Endothelial cell of umbilical vein (primary cell): Measurements from ENCODE around the gene BCAN. TPM values are rescaled to one million over a fixed set of nuclear protein-coding genes. Genes with fewer than 3 reads are reported as not detected.

ENCODE experiments used
- BruUV-seq: library from RNA; stranded (reverse); fragments of 400-500 nt; replicated peaks from 2 replicates; lab custom pipeline; 2021; lab: Mats Ljungman, UMichigan
- CTCF ChIA-PET: fragments of 300-600, 350-600 bp; sonication (Branson Sonifier 250); formaldehyde crosslinking; loops from one replicate; lab custom pipeline; 2021; ENCODE audit warnings: antibody characterized with exemption, inconsistent platforms; lab: Charles Lee
- POLR2A ChIA-PET: fragments of 300-600, 350-600 bp; sonication (Branson Sonifier 250); formaldehyde crosslinking; loops from one replicate; lab custom pipeline; 2021; ENCODE audit warnings: antibody characterized with exemption, inconsistent platforms; lab: Charles Lee
- DNase-seq: peaks from one replicate; pipeline ENCODE4 v3.0.0-alpha.2; 2011; ENCODE audit warnings: low read depth, low spot score
- FAIRE-seq: peaks from 2 replicates; lab custom pipeline; 2011; peaks lifted over from hg19 to GRCh38; lab: Jason Lieb, UNC
- H2AFZ ChIP-seq: 2 replicates; pipeline ENCODE4 v1.6.0; 2012; ENCODE audit warnings: low read depth, low read length, control low read depth, inconsistent platforms
- H3K27ac ChIP-seq: 2 replicates; pipeline ENCODE4 v1.5.1; 2011; ENCODE audit warnings: low read depth, mild to moderate bottlenecking, control low read depth, low read length, moderate library complexity; ENCODE audit not compliant: insufficient read depth
- H3K27me3 ChIP-seq, 2 experiments: 2 replicates each; pipeline versions ENCODE4 v1.6.0 to v1.6.1; 2011; ENCODE audit warnings: low read length in 2 of 2, mixed read lengths in 1 of 2; ENCODE audit not compliant: control insufficient read depth in 2 of 2, insufficient read depth in 2 of 2
- H3K36me3 ChIP-seq, 2 experiments: 2 replicates in 1 of 2; 3 replicates in 1 of 2; pipeline ENCODE4 v1.5.1; 2011; ENCODE audit warnings: low read length in 2 of 2, mild to moderate bottlenecking in 1 of 2, moderate library complexity in 1 of 2; ENCODE audit not compliant: control insufficient read depth in 2 of 2, insufficient read depth in 2 of 2; ENCODE audit errors: extremely low read depth in 1 of 2
- H3K4me1 ChIP-seq: 3 replicates; pipeline ENCODE4 v1.5.1; 2011; ENCODE audit warnings: mild to moderate bottlenecking, low read length; ENCODE audit not compliant: control insufficient read depth, insufficient read depth; ENCODE audit errors: extremely low read depth
- H3K4me2 ChIP-seq: 2 replicates; pipeline ENCODE4 v1.6.1; 2011; ENCODE audit warnings: low read length, control low read depth, mixed read lengths; ENCODE audit not compliant: insufficient read depth
- H3K4me3 ChIP-seq, 3 experiments: fragments of 200-600 bp in 1 of 3; sonication (generic), shearing (Covaris generic) in 1 of 3; replicated peaks in 1 of 3; 2 replicates each; pipeline ENCODE4 v1.5.1; 2011 to 2016; ENCODE audit warnings: control low read depth in 3 of 3, low read length in 3 of 3, mild to moderate bottlenecking in 2 of 3, inconsistent platforms in 1 of 3, low read depth in 1 of 3, moderate library complexity in 1 of 3; ENCODE audit not compliant: insufficient read depth in 1 of 3
- H3K79me2 ChIP-seq: 2 replicates; pipeline ENCODE4 v1.6.0; 2012; ENCODE audit warnings: low read length, inconsistent platforms; ENCODE audit not compliant: control insufficient read depth, insufficient read depth
- H3K9ac ChIP-seq: replicated peaks from 2 replicates; pipeline ENCODE3; 2011; ENCODE audit warnings: low read length, control low read depth; ENCODE audit not compliant: insufficient read depth; ENCODE audit errors: extremely low read depth
- H3K9me1 ChIP-seq: replicated peaks from 3 replicates; pipeline ENCODE4 v1.6.0; 2011; ENCODE audit warnings: mild to moderate bottlenecking, low read length; ENCODE audit not compliant: control insufficient read depth, insufficient read depth; ENCODE audit errors: extremely low read depth
- H3K9me3 ChIP-seq: replicated peaks from 2 replicates; pipeline ENCODE4 v1.5.1; 2012; ENCODE audit warnings: low read length, inconsistent platforms; ENCODE audit not compliant: control insufficient read depth, insufficient read depth
- H4K20me1 ChIP-seq: replicated peaks from 2 replicates; pipeline ENCODE3; 2011; ENCODE audit warnings: mild to moderate bottlenecking, low read length; ENCODE audit not compliant: control insufficient read depth, insufficient read depth; ENCODE audit errors: extremely low read depth
- EZH2 ChIP-seq: IDR thresholded peaks from 2 replicates; pipeline ENCODE4 v1.6.1; 2012; ENCODE audit warnings: borderline replicate concordance, low read depth, mild to moderate bottlenecking, moderate library complexity, low read length, inconsistent platforms; ENCODE audit not compliant: severe bottlenecking
- FOS ChIP-seq: IDR thresholded peaks from 2 replicates; pipeline ENCODE4 v1.6.1; 2011; ENCODE audit warnings: mild to moderate bottlenecking, low read length, moderate library complexity, borderline replicate concordance; ENCODE audit not compliant: insufficient read depth
- GATA2 ChIP-seq: IDR thresholded peaks from 2 replicates; pipeline ENCODE4 v1.7.0; 2011; ENCODE audit warnings: low read depth, mild to moderate bottlenecking, moderate library complexity, mixed read lengths, low read length; ENCODE audit not compliant: insufficient read length, insufficient read depth
- JUN ChIP-seq: IDR thresholded peaks from 2 replicates; pipeline ENCODE4 v1.6.1; 2011; ENCODE audit warnings: borderline replicate concordance, low read depth; ENCODE audit not compliant: insufficient read length, insufficient read depth
- MYC ChIP-seq: IDR thresholded peaks from one replicate; pipeline ENCODE4 v1.6.1; 2011; ENCODE audit warnings: mild to moderate bottlenecking, low read depth, low read length
- POLR2AphosphoS5 ChIP-seq: IDR thresholded peaks from 2 replicates; pipeline ENCODE4 v1.6.1; 2012; ENCODE audit warnings: low read depth, mild to moderate bottlenecking, control low read depth, low read length, moderate library complexity; ENCODE audit not compliant: insufficient read depth
- dilution Hi-C: fragments of 300-500 bp; cut with MboI; formaldehyde crosslinking; loops from one replicate; pipeline ENCODE4 v1.15.0; 2019; ENCODE audit warnings: low sequenced_read_pairs; ENCODE audit not compliant: extremely low pct_ligation_motif_present
- intact Hi-C: fragments of 100-400 bp; cut with micrococcal nuclease; formaldehyde crosslinking; loops from one replicate; pipeline ENCODE4 v1.10.0; 2022
- polyA plus RNA-seq, 4 experiments: library from polyadenylated mRNA; depleted of rRNA in 3 of 4; stranded (reverse) in 3 of 4; unstranded in 1 of 4; fragments of >200 nt; gene quantifications; 2 replicates each; pipeline versions ENCODE4 v1.2.1 to v1.2.3, GENCODE V29; 2011 to 2012; ENCODE audit warnings: missing spikeins in 1 of 4
- total RNA-seq: library from RNA; stranded (reverse); gene quantifications from 2 replicates; pipeline ENCODE4 v1.2.3, GENCODE V29; 2021
- TF ChIP-seq, protein P1 (sequence below): IDR thresholded peaks from 2 replicates; pipeline ENCODE4 v1.6.1; 2011; ENCODE audit not compliant: insufficient read depth, insufficient read length

The BCAN gene
- total and polyA plus RNA-seq, 2 donors (not counting 3 experiments of a cell fraction or from before 2014, with no cell fraction given): 0.15 TPM; not detected in 1

DNA sequence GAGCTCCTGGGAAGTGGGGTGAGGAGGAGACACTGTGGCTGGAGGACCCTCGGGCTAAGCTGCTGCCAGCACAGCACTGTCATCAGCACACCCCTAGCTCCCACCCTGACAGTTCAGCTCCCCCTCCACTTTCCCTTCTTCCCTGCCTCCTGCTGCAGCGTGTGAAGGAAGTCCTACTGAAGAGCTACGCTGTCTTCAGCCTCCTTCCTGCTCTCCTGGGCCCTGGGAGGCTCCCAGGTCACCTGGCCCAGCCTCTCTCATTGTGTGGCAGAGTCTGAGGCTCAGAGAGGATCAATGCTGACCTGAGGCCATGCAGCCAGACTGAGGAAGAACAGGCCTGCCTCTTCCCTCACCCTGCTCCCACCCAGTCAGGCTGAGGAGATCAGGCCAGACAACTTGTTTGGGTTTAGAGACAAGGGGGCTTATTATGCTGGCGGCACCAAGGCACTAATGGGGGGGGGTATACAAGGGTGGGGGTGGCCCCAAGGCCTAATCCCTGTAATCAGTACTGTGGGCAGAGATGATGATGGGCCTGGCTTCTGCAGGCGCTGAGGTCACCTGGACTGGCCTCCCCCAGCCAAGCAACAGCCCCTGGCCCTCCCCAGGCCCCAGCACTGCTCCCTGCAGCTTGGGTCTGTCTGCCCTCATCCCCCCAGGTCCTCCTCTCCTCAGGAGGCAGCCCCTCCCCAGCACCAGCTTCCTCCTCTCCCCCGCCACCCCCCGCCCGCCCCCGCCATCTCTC lies 26.2 kb downstream of the BCAN start:
- intact Hi-C loops (no loop called here), dilution Hi-C loops (no loop called here)
- FAIRE-seq (peak; percentile 67), DNase-seq (no peak)
- no peak overlapping the region for H3K4me3 ChIP-seq
- no peaks in the 10 kb centered on the region for H4K20me1 ChIP-seq
- H3K9ac ChIP-seq: no peak overlapping the region
- H2AFZ ChIP-seq: no peak overlapping the region
- H3K9me1 ChIP-seq: no peaks in the 10 kb centered on the region
- H3K4me2 ChIP-seq: no peak overlapping the region
- no peak overlapping the region for H3K27ac ChIP-seq
- H3K4me1 ChIP-seq: peaks cover 22% of the 10 kb centered on the region
- no peaks in the 10 kb centered on the region for H3K79me2 ChIP-seq
- no TSS peak for BruUV-seq
- TF ChIP-seq JUN: no peak
- TF ChIP-seq MYC: no peak
- TF ChIP-seq GATA2: no peak
- TF ChIP-seq EZH2: no peak
- TF ChIP-seq POLR2AphosphoS5: peak; percentile 35
- no peak for TF ChIP-seq FOS
- TF ChIP-seq, protein P1, sequence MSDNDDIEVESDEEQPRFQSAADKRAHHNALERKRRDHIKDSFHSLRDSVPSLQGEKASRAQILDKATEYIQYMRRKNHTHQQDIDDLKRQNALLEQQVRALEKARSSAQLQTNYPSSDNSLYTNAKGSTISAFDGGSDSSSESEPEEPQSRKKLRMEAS: no peak
- H3K9me3 ChIP-seq: no peaks in the 10 kb centered on the region
- H3K36me3 ChIP-seq: peaks cover 0 to 2% of the 10 kb centered on the region in 2 experiments
- ChIA-PET POLR2A (interaction anchor here (1.2 kb wide), 1 partner anchor 9 kb away, joined by 7 read pairs; the partner anchor contains the start of gene NES), CTCF (interaction anchor here (1.2 to 4.8 kb wide), 3 partner anchors 8 to 36 kb away, joined by 3 to 59 read pairs (median 4); partner anchors contain the start of gene NES)
- no peaks in the 10 kb centered on the region for H3K27me3 ChIP-seq
